Measurements from ENCODE around the gene CHMP1A. TPM values are rescaled to one million over a fixed set of nuclear protein-coding genes. Genes with fewer than 3 reads are reported as not detected.
"Not testable (repeated sequence)": the region's sequence is repeated elsewhere in the genome, so short reads cannot be mapped to it uniquely, and the experiment has no call there.

CHMP1A gene
- total RNA-seq, 3 donors from 2014 or later, result 104 to 163 (median 108) TPM

- peak in 2 of 3 donors; percentile 21 to 48 for DNase-seq
- H3K36me3 ChIP-seq (ENCODE audit: low read depth), result no peaks in the 10 kb centered on the region
- intact Hi-C loops (cut with DNase I, micrococcal nuclease), result no loop called here
- no peak for ATAC-seq
- H3K4me1 ChIP-seq (ENCODE audit: low read depth), result no peaks in the 10 kb centered on the region
- no peak overlapping the region for H3K4me3 ChIP-seq
- TF ChIP-seq CTCF (IDR thresholded peaks at IDR 0.05), result no peak
- no peaks in the 10 kb centered on the region for H3K9me3 ChIP-seq
Measured at GRCh38 chr16:89693931-89694783, 36.6 kb upstream of the CHMP1A start.

- Histone ChIP-seq H3K4me3 (no peak overlapping the region), H3K9me3 (no peaks in the 10 kb centered on the region), H3K36me3 (ENCODE audit: low read depth) (no peaks in the 10 kb centered on the region), H3K4me1 (ENCODE audit: low read depth) (peaks cover 5% of the 10 kb centered on the region)
- ATAC-seq (no peak), DNase-seq (peak in 2 of 3 donors; percentile 29 to 47)
- intact Hi-C loops (cut with DNase I, micrococcal nuclease), result no loop called here
- TF ChIP-seq CTCF (IDR thresholded peaks at IDR 0.05), result no peak
Measured at GRCh38 chr16:89693289-89693731, 35.8 kb upstream of the CHMP1A start.

GRCh38 chr16:89691986-89692569, 34.6 kb upstream of the CHMP1A start:
- H3K9me3 ChIP-seq, result no peaks in the 10 kb centered on the region
- no peak for TF ChIP-seq CTCF (IDR thresholded peaks at IDR 0.05)
- no peak overlapping the region for H3K4me3 ChIP-seq
- H3K4me1 ChIP-seq (ENCODE audit: low read depth), result peaks cover 17% of the 10 kb centered on the region
- ATAC-seq, result no peak
- intact Hi-C loops (cut with DNase I, micrococcal nuclease), result no loop called here
- H3K36me3 ChIP-seq (ENCODE audit: low read depth), result no peaks in the 10 kb centered on the region
- peak in 1 of 3 donors; percentile 40 for DNase-seq

GRCh38 chr16:89691231-89691985, 33.9 kb upstream of the CHMP1A start:
- DNase-seq, result peak in 1 of 3 donors; percentile 29
- Histone ChIP-seq H3K4me1 (ENCODE audit: low read depth) (peaks cover 17% of the 10 kb centered on the region), H3K36me3 (ENCODE audit: low read depth) (no peaks in the 10 kb centered on the region), H3K9me3 (no peaks in the 10 kb centered on the region), H3K4me3 (no peak overlapping the region)
- no peak for ATAC-seq
- no peak for TF ChIP-seq CTCF (IDR thresholded peaks at IDR 0.05)
- intact Hi-C loops (cut with DNase I, micrococcal nuclease), result no loop called here

- Histone ChIP-seq H3K4me3 (no peak overlapping the region), H3K9me3 (no peaks in the 10 kb centered on the region), H3K4me1 (ENCODE audit: low read depth) (peaks cover 17% of the 10 kb centered on the region), H3K36me3 (ENCODE audit: low read depth) (no peaks in the 10 kb centered on the region)
- no peak for TF ChIP-seq CTCF (IDR thresholded peaks at IDR 0.05)
- intact Hi-C loops (cut with DNase I, micrococcal nuclease), result no loop called here
- DNase-seq (peak in 1 of 3 donors; percentile 31), ATAC-seq (no peak)
Measured at GRCh38 chr16:89690392-89690901, 32.9 kb upstream of the CHMP1A start.

- H3K36me3 ChIP-seq (ENCODE audit: low read depth); H3K4me3 ChIP-seq; ATAC-seq; H3K9me3 ChIP-seq; intact Hi-C loops (cut with DNase I, micrococcal nuclease): not testable (repeated sequence)
- DNase-seq, result peak in 1 of 3 donors; percentile 18
- H3K4me1 ChIP-seq (ENCODE audit: low read depth), result peaks cover 17% of the 10 kb centered on the region
Measured at GRCh38 chr16:89689621-89690020, 32.1 kb upstream of the CHMP1A start.
